GM18502 (cell line): ENCODE measurements around the gene RNF166.
A peak's percentile ranks its signal among the peaks of the same experiment; 100 is the strongest.

ENCODE experiments used
- ATAC-seq: cut with Tn5 transposase; IDR thresholded peaks from one replicate; pipeline ENCODE4 v1.9.1; 2021; ENCODE audit warnings: mild to moderate bottlenecking; ENCODE audit not compliant: unreplicated experiment, poor library complexity

The RNF166 gene

GRCh38 chr16:88712362-88712979 is 6.3 kb upstream of the RNF166 start:
- ATAC-seq: no peak

GRCh38 chr16:88711750-88712340 is 5.6 kb upstream of the RNF166 start:
- no peak for ATAC-seq

GRCh38 chr16:88710556-88710955 is 4.3 kb upstream of the RNF166 start:
- no peak for ATAC-seq

GRCh38 chr16:88706965-88707826 is 988 bp upstream of the RNF166 start:
- no peak for ATAC-seq

GRCh38 chr16:88705801-88706228 is 393 bp downstream of the RNF166 start:
- ATAC-seq: peak; percentile 9

- ATAC-seq: no peak
These were observed 1.0 kb downstream of the RNF166 start for GRCh38 chr16:88705076-88705684.

GRCh38 chr16:88703486-88704309 is 2.5 kb downstream of the RNF166 start:
- no peak for ATAC-seq

GRCh38 chr16:88702371-88703210 is 3.6 kb downstream of the RNF166 start:
- no peak for ATAC-seq

GRCh38 chr16:88701581-88702370 is 4.4 kb downstream of the RNF166 start:
- no peak for ATAC-seq

GRCh38 chr16:88700636-88701482 is 5.3 kb downstream of the RNF166 start:
- ATAC-seq: peak; percentile 67

GRCh38 chr16:88700322-88700635 is 5.9 kb downstream of the RNF166 start:
- ATAC-seq: no peak

- no peak for ATAC-seq
These were observed 7.0 kb downstream of the RNF166 start for GRCh38 chr16:88699180-88699579.

GRCh38 chr16:88698646-88699045 is 7.6 kb downstream of the RNF166 start:
- ATAC-seq: no peak

- no peak for ATAC-seq
These were observed 8.2 kb downstream of the RNF166 start for GRCh38 chr16:88697831-88698615.

GRCh38 chr16:88697116-88697830 is 8.9 kb downstream of the RNF166 start:
- no peak for ATAC-seq

GRCh38 chr16:88696441-88696840 is 9.8 kb downstream of the RNF166 start:
- ATAC-seq: no peak
